GM18870 (cell line): ENCODE data around the gene PSENEN.
"Not testable (repeated sequence)": the region's sequence is repeated elsewhere in the genome, so short reads cannot be mapped to it uniquely, and the experiment has no call there.

Experiments
- ATAC-seq: cut with Tn5 transposase; IDR thresholded peaks from one replicate; pipeline ENCODE4 v1.9.1; 2021; ENCODE audit warnings: moderate library complexity; ENCODE audit not compliant: unreplicated experiment

Gene PSENEN

GRCh38 chr19:35768082-35768421 lies 22.6 kb downstream of the PSENEN start:
- ATAC-seq, result no peak

- ATAC-seq, result not testable (repeated sequence)
These were observed 26.9 kb downstream of the PSENEN start for GRCh38 chr19:35772362-35772761.

GRCh38 chr19:35773020-35773806 lies 27.8 kb downstream of the PSENEN start:
- no peak for ATAC-seq

GRCh38 chr19:35774274-35775045 lies 29.0 kb downstream of the PSENEN start:
- no peak for ATAC-seq

- ATAC-seq, result no peak
These were observed 29.5 kb downstream of the PSENEN start for GRCh38 chr19:35775046-35775297.

- peak; percentile 84 for ATAC-seq
These were observed 30.0 kb downstream of the PSENEN start, which contains the start of gene ARHGAP33 for GRCh38 chr19:35775298-35776101. Gene ARHGAP33 (plus strand): TSS chr19:35775564. CDS start chr19:35775659, 95 bp downstream.

GRCh38 chr19:35776102-35776788 lies 30.8 kb downstream of the PSENEN start:
- ATAC-seq, result no peak

GRCh38 chr19:35777086-35777841 lies 31.8 kb downstream of the PSENEN start:
- no peak for ATAC-seq

GRCh38 chr19:35777961-35778360 lies 32.5 kb downstream of the PSENEN start:
- ATAC-seq, result no peak

- ATAC-seq, result no peak
These were observed 33.6 kb downstream of the PSENEN start for GRCh38 chr19:35779033-35779432.

GRCh38 chr19:35780058-35780457 lies 34.6 kb downstream of the PSENEN start:
- no peak for ATAC-seq

- ATAC-seq, result no peak
These were observed 35.3 kb downstream of the PSENEN start for GRCh38 chr19:35780717-35781116.

GRCh38 chr19:35781650-35782049 lies 36.2 kb downstream of the PSENEN start:
- ATAC-seq, result no peak

- ATAC-seq, result no peak
These were observed 37.1 kb downstream of the PSENEN start for GRCh38 chr19:35782589-35782988.

- no peak for ATAC-seq
These were observed 38.3 kb downstream of the PSENEN start for GRCh38 chr19:35783469-35784434.

- no peak for ATAC-seq
These were observed 39.3 kb downstream of the PSENEN start for GRCh38 chr19:35784503-35785338.

- ATAC-seq, result no peak
These were observed 39.8 kb downstream of the PSENEN start for GRCh38 chr19:35785339-35785627.

GRCh38 chr19:35786299-35787160 lies 41.1 kb downstream of the PSENEN start:
- no peak for ATAC-seq
